H54 (cell line): Measurements from ENCODE around the gene RBCK1.

Source experiments
- DNase-seq: peaks from one replicate; pipeline ENCODE4 v3.0.0; 2011; ENCODE audit warnings: low spot score, mixed read lengths; ENCODE audit not compliant: insufficient read length
- FAIRE-seq: peaks from 3 replicates; lab custom pipeline; 2011; peaks lifted over from hg19 to GRCh38; lab: Jason Lieb, UNC
- POLR2A ChIP-seq: IDR thresholded peaks from 2 replicates; pipeline ENCODE4 v1.6.1; 2011; ENCODE audit warnings: low read depth, mild to moderate bottlenecking, low read length

Gene RBCK1

GRCh38 chr20:478010-478948 is 70.2 kb downstream of the RBCK1 start:
- FAIRE-seq (no peak), DNase-seq (no peak)
- TF ChIP-seq POLR2A, result no peak

- DNase-seq (peak; percentile 23), FAIRE-seq (peak; percentile 64)
- no peak for TF ChIP-seq POLR2A
Observed at GRCh38 chr20:478949-479429, 70.9 kb downstream of the RBCK1 start.

- DNase-seq (no peak), FAIRE-seq (no peak)
- TF ChIP-seq POLR2A, result no peak
Observed at GRCh38 chr20:479487-479886, 71.4 kb downstream of the RBCK1 start.

GRCh38 chr20:480044-480443 is 71.9 kb downstream of the RBCK1 start:
- FAIRE-seq (no peak), DNase-seq (no peak)
- no peak for TF ChIP-seq POLR2A

GRCh38 chr20:481167-481566 is 73.1 kb downstream of the RBCK1 start:
- no peak for FAIRE-seq
- no peak for TF ChIP-seq POLR2A
- no peak for DNase-seq
